GM12878 (cell line): ENCODE results near the gene TBC1D23.

ENCODE experiments used
- ASH2L ChIP-seq: fragments of 300-600, 200-600 bp; sonication (generic); IDR thresholded peaks from 2 replicates; pipeline ENCODE4 v1.6.1; 2017; ENCODE audit warnings: low read depth, mild to moderate bottlenecking, borderline replicate concordance
- BHLHE40 ChIP-seq, 2 experiments: fragments of 450-650 bp in 1 of 2; IDR thresholded peaks; 2 replicates each; pipeline ENCODE4 v1.6.1; 2011 to 2017; ENCODE audit warnings: low read depth in 2 of 2, borderline replicate concordance in 1 of 2, improper control_type of control experiment in 1 of 2, low read length in 1 of 2, mild to moderate bottlenecking in 1 of 2
- EED ChIP-seq: sonication (generic); IDR thresholded peaks from 2 replicates; pipeline ENCODE4 v1.6.1; 2016; ENCODE audit warnings: antibody characterized with exemption, low read depth
- POLR2A ChIP-seq: IDR thresholded peaks from 2 replicates; pipeline ENCODE4 v1.6.1; 2011; ENCODE audit warnings: low read depth, mild to moderate bottlenecking, low read length
- SIN3A ChIP-seq: IDR thresholded peaks from 2 replicates; pipeline ENCODE4 v1.6.1; 2012; ENCODE audit warnings: low read depth, low read length, improper control_type of control experiment
- TARDBP ChIP-seq: IDR thresholded peaks from 2 replicates; pipeline ENCODE4 v1.6.1; 2016; ENCODE audit warnings: borderline replicate concordance
- YY1 ChIP-seq: IDR thresholded peaks from 2 replicates; pipeline ENCODE4 v1.6.1; 2011; ENCODE audit warnings: low read depth, mild to moderate bottlenecking, low read length
- ZNF217 ChIP-seq: fragments of 450-650 bp; IDR thresholded peaks from 2 replicates; pipeline ENCODE4 v1.6.1; 2017; ENCODE audit warnings: antibody characterized with exemption, mild to moderate bottlenecking
- TF ChIP-seq, protein P1 (sequence below), 3 experiments: IDR thresholded peaks in 2 of 3; conservative IDR thresholded peaks in 1 of 3; 2 replicates each; pipeline ENCODE4 v1.5.1; 2011; ENCODE audit warnings: low read depth in 3 of 3, low read length in 3 of 3, mild to moderate bottlenecking in 3 of 3, control low read depth in 2 of 3, moderate library complexity in 2 of 3, inconsistent platforms in 1 of 3, mixed read lengths in 1 of 3; ENCODE audit not compliant: control insufficient read depth in 2 of 3, insufficient read depth in 1 of 3; ENCODE audit errors: extremely low read depth in 1 of 3
- TF ChIP-seq, protein P2 (sequence below): fragments of 450-650 bp; IDR thresholded peaks from 2 replicates; pipeline ENCODE4 v1.6.1; 2018; ENCODE audit warnings: borderline replicate concordance, mild to moderate bottlenecking; ENCODE audit not compliant: partially characterized antibody

GRCh38 chr3:100277255-100277800, 16.5 kb downstream of the TBC1D23 start:
- no peak for TF ChIP-seq POLR2A
- TF ChIP-seq, protein P1, sequence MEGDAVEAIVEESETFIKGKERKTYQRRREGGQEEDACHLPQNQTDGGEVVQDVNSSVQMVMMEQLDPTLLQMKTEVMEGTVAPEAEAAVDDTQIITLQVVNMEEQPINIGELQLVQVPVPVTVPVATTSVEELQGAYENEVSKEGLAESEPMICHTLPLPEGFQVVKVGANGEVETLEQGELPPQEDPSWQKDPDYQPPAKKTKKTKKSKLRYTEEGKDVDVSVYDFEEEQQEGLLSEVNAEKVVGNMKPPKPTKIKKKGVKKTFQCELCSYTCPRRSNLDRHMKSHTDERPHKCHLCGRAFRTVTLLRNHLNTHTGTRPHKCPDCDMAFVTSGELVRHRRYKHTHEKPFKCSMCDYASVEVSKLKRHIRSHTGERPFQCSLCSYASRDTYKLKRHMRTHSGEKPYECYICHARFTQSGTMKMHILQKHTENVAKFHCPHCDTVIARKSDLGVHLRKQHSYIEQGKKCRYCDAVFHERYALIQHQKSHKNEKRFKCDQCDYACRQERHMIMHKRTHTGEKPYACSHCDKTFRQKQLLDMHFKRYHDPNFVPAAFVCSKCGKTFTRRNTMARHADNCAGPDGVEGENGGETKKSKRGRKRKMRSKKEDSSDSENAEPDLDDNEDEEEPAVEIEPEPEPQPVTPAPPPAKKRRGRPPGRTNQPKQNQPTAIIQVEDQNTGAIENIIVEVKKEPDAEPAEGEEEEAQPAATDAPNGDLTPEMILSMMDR (IDR thresholded peaks at IDR 0.05 in 2 of 3, conservative IDR thresholded peaks at IDR 0.05 in 1 of 3; ENCODE audit: control insufficient read depth in 2 of 3, extremely low read depth in 1 of 3, insufficient read depth in 1 of 3, low read depth in 3 of 3, low read length in 3 of 3), result no peak
- no peak for TF ChIP-seq TARDBP
- no peak for TF ChIP-seq EED
- TF ChIP-seq, protein P2, sequence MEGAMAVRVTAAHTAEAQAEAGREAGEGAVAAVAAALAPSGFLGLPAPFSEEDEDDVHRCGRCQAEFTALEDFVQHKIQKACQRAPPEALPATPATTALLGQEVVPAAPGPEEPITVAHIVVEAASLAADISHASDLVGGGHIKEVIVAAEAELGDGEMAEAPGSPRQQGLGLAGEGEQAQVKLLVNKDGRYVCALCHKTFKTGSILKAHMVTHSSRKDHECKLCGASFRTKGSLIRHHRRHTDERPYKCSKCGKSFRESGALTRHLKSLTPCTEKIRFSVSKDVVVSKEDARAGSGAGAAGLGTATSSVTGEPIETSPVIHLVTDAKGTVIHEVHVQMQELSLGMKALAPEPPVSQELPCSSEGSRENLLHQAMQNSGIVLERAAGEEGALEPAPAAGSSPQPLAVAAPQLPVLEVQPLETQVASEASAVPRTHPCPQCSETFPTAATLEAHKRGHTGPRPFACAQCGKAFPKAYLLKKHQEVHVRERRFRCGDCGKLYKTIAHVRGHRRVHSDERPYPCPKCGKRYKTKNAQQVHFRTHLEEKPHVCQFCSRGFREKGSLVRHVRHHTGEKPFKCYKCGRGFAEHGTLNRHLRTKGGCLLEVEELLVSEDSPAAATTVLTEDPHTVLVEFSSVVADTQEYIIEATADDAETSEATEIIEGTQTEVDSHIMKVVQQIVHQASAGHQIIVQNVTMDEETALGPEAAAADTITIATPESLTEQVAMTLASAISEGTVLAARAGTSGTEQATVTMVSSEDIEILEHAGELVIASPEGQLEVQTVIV, result no peak
- no peak for TF ChIP-seq ASH2L
- no peak for TF ChIP-seq BHLHE40 (IDR thresholded peaks at IDR 0.05; ENCODE audit: borderline replicate concordance in 1 of 2, low read depth in 2 of 2, low read length in 1 of 2)
- no peak for TF ChIP-seq SIN3A
- TF ChIP-seq ZNF217, result no peak
- TF ChIP-seq YY1, result no peak
